AG04449 (cell line): ENCODE results near the gene ATP8A2.

Experiments
- CTCF ChIA-PET: fragments of 350-600 bp; formaldehyde crosslinking; extraction: SDS; loops from one replicate; lab custom pipeline; 2021; ENCODE audit warnings: antibody characterized with exemption; lab: Yijun Ruan, JAX
- POLR2A ChIA-PET: fragments of 400-600, 350-600 bp; formaldehyde crosslinking; extraction: SDS; loops from one replicate; lab custom pipeline; 2020; ENCODE audit warnings: antibody characterized with exemption, inconsistent platforms; lab: Yijun Ruan, JAX
- DNase-seq: peaks from one replicate; pipeline ENCODE4 v3.0.0-alpha.2; 2010; ENCODE audit warnings: low read depth, low spot score
- H3K4me3 ChIP-seq: 2 replicates; pipeline ENCODE4 v1.5.1; 2011; ENCODE audit warnings: low read depth, mild to moderate bottlenecking, control low read depth, low read length
- CTCF ChIP-seq: IDR thresholded peaks from one replicate; pipeline ENCODE4 v1.5.1; 2011; ENCODE audit warnings: mild to moderate bottlenecking, moderate library complexity, low read length, control low read depth, inconsistent platforms; ENCODE audit not compliant: insufficient read depth; ENCODE audit errors: missing control alignments

ATP8A2 gene

GRCh38 chr13:25468325-25469168 lies 96.8 kb downstream of the ATP8A2 start:
- DNase-seq = no peak

GRCh38 chr13:25469169-25469525 lies 97.4 kb downstream of the ATP8A2 start:
- H3K4me3 ChIP-seq = no peak overlapping the region
- ChIA-PET CTCF (no interaction called here), POLR2A (no interaction called here)
- no peak for DNase-seq
- no peak for TF ChIP-seq CTCF

More at GRCh38 chr13:25468325-25469168, 96.8 kb downstream of the ATP8A2 start:
- ChIA-PET CTCF (no interaction called here), POLR2A (no interaction called here)
- TF ChIP-seq CTCF = no peak
- H3K4me3 ChIP-seq = no peak overlapping the region

GRCh38 chr13:25473864-25474263 lies 102.1 kb downstream of the ATP8A2 start:
- TF ChIP-seq CTCF = no peak
- DNase-seq = no peak
- ChIA-PET CTCF (no interaction called here), POLR2A (no interaction called here)
- H3K4me3 ChIP-seq = no peak overlapping the region

GRCh38 chr13:25478186-25478585 lies 106.4 kb downstream of the ATP8A2 start:
- no peak for TF ChIP-seq CTCF
- CTCF ChIA-PET = no interaction called here
- no peak for DNase-seq
- POLR2A ChIA-PET = no interaction called here
- no peak overlapping the region for H3K4me3 ChIP-seq

- CTCF ChIA-PET = no interaction called here
- H3K4me3 ChIP-seq = no peak overlapping the region
- POLR2A ChIA-PET = no interaction called here
- no peak for DNase-seq
- no peak for TF ChIP-seq CTCF
These were observed 117.5 kb downstream of the ATP8A2 start for GRCh38 chr13:25489238-25489637.

- POLR2A ChIA-PET = no interaction called here
These were observed 118.5 kb downstream of the ATP8A2 start for GRCh38 chr13:25490236-25490635.

More at GRCh38 chr13:25490236-25490635, 118.5 kb downstream of the ATP8A2 start:
- CTCF ChIA-PET = no interaction called here
- no peak for TF ChIP-seq CTCF
- DNase-seq = no peak
- no peak overlapping the region for H3K4me3 ChIP-seq
